SH-SY5Y (cell line): ENCODE results near the gene HTR3D.

Experiments used
- GATA2 ChIP-seq: IDR thresholded peaks from 2 replicates; pipeline ENCODE4 v1.6.1; 2011; ENCODE audit warnings: mild to moderate bottlenecking, low read depth, low read length
- GATA3 ChIP-seq: IDR thresholded peaks from 2 replicates; pipeline ENCODE4 v1.6.1; 2011; ENCODE audit warnings: low read depth, mild to moderate bottlenecking, low read length, moderate library complexity

GRCh38 chr3:184003187-184003967 is 28.2 kb upstream of the HTR3D start:
- no peak for TF ChIP-seq GATA2
- TF ChIP-seq GATA3: no peak
